Kidney glomerular epithelial cell (primary cell): ENCODE measurements around the gene CEP43.

ENCODE experiments used
- DNase-seq: peaks from one replicate; lab custom pipeline; 2025; lab: John Stamatoyannopoulos, UW

CEP43 gene

GRCh38 chr6:167013067-167013466, 13.9 kb downstream of the CEP43 start:
- DNase-seq = no peak

DNA sequence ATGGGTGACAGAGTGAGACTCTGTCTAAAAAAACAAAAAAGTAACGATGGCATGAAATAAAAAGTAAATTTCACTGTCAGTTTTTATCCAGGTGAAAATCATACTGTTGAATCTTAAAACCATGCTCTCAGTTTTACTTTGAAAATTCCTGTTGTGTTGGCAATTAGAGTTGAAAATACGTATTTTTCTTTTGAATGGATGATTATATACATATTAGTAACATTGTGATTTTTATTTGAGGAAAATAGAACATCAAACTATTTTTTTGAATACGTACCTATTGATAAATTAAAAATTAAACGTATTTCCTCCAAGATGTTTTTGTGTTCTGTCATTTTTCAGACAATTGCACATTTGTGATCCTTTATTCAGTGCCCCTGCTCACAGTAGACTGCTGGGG, 14.7 kb downstream of the CEP43 start:
- DNase-seq = no peak

- no peak for DNase-seq
Measured at GRCh38 chr6:167015302-167015701, 16.1 kb downstream of the CEP43 start.

DNA sequence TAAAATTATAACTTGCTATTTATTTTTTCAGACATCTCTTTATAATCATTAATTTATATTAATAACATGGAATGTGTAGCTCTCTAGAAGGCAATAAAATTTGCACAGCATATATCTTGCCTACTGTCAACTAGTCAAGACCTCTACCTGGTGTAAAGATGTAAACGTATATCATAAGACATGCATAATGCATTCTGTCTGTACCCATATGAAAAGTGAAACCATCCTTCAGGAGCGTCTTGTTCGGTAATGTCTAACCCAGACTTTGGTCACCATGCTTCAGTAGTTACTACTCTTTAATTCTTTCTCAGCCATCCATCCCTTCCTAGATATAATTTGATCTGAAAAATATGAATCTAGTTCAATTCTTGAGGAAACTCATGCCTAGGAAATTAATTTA, 21.0 kb downstream of the CEP43 start:
- DNase-seq = no peak

DNA sequence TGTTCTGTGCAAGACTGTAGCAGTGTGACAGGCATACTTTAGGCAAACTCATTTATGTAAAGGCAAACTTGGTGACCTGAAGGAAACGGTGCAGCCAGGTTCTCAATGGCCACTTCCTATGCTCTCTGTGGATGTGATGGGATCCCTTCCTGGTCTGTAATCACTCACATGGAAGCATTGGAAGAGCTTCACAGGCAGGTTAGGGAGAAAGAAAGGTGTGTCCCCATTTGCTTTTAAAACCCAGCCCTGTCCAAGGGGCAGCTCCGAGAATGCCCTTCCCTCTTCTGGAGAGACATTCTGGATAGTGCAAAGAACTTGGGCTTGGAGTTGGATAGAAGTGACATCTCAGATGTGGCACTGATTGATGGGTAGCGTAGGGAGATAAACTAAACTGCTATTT, 28.1 kb downstream of the CEP43 start:
- DNase-seq = no peak

DNA sequence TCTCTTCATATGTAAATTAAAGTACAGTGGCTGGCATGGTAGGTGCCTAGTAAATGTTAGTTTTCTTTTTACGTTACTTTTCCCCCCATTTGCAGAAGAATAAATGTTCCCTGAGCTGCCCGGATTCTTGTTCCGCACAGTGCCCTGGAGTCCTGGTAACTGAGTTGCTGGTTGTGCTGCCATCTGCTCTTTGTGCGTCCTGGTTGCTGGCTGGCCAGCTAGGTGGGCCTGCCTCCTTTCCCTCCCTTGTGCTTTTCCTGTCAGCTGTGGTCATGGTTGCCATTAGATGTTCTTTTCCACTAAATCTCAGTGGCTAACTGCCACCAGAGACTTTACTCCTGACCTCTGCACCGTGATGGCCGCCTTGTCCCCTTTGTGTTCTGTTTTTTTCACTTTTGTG, 28.6 kb downstream of the CEP43 start:
- DNase-seq = no peak

DNA sequence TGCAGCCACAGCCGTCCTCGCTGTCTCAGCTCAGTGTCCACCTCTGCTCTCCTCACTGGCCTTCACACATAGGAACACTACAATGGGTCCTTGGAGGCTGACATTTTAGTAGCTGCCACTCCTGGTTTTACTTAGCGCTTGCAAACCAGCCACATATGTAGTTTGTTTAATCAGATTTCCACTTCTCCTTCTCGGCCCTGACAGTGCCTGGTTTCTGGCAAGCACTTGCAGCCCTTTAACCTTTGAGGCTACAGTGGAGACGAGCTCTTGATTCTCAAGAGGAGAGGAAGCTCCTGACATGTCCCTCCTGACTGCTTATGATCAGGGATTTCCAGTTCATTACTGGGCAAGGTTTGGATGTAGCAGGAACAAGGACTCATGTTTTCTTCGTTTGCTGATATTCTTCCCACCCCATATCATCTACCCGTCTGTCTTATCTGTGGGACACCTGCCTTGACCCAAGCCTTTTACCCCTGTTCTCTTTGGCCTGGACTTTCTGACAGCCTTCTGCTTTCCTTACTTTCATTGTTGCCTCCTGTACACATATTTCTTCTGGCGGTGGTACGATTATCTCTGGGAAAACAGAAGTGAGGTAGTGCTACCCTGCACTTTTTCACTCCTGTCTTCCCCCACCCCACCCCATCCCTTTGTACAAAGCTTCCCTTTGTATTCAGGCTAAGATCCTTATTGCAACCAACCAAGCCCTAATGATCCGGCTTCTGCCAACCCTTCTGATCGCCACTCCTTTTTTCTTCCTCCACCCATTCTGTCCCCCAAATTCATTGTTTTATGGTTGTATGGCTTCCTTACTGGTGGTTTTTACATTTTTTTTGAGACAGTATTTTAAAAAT, 31.2 kb downstream of the CEP43 start:
- no peak for DNase-seq

GRCh38 chr6:167031082-167031709, 32.0 kb downstream of the CEP43 start:
- DNase-seq = no peak

DNA sequence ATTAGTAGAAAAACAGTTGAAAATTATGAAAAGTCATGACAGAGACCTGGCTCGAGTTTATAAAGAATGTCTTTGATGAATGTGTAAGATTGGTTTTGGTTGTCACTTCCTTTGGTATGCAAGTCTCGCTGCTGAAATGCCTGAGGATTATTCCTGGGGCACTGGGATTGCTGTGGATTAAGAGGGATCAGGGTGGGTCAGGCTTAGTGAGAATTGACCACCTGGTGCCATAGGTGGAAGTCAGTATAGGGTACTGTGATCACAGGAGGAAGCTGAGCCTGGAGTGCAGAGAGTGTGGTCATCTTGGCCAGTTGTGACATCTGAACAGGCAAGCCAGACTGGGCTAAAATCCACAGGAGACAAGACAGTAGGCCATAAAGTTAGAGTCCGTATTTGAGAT, 34.9 kb downstream of the CEP43 start:
- no peak for DNase-seq

DNA sequence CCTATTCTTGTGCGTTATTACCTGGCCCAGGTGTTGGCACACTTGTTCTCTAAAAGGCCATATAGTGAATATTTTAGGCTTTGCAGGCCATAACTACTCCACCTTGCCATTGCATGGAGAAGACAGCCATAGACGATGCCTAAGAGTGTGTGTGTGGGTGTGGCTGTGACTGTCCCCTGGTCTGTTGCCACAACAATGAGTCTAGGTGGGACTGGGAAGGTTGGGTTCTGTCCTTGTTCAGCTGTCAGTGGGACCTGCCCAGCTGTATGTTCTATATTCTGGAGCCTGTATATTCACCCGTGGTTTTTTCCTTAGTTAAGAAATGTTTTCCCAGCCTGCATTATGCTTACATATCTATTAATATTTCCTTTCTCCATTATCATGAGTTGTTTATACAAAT, 38.6 kb downstream of the CEP43 start:
- no peak for DNase-seq

DNA sequence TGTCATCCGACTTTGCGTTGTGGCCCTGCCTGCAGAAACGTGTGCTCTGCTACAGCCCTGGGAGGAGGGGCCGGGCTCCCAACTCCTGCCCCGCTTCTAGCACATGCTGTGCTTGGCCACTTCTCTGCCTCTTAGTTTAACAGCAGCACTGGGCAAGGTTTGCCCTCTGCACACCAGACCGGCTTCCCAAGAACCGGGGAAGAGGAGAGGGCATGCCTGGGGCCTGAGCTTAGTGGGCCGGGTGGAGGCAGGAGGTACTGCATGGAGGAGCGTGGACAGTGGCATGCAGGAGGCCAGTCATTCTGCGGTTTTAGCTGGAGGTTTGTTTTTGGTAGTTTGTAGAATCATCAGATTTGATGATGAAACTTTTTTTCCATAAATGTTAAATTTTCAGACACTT, 45.5 kb downstream of the CEP43 start:
- no peak for DNase-seq

GRCh38 chr6:167045828-167046580, 46.8 kb downstream of the CEP43 start:
- DNase-seq = no peak

GRCh38 chr6:167046861-167047495, 47.8 kb downstream of the CEP43 start:
- no peak for DNase-seq

- DNase-seq = no peak
Measured at GRCh38 chr6:167047554-167047953, 48.4 kb downstream of the CEP43 start.
